GM18499 (cell line): ENCODE measurements around the gene HNRNPLL.
A peak's percentile ranks its signal among the peaks of the same experiment; 100 is the strongest.

Source experiments
- ATAC-seq: cut with Tn5 transposase; IDR thresholded peaks from one replicate; pipeline ENCODE4 v1.9.1; 2021; ENCODE audit warnings: moderate number of reproducible peaks; ENCODE audit not compliant: insufficient read depth, unreplicated experiment

The HNRNPLL gene

DNA sequence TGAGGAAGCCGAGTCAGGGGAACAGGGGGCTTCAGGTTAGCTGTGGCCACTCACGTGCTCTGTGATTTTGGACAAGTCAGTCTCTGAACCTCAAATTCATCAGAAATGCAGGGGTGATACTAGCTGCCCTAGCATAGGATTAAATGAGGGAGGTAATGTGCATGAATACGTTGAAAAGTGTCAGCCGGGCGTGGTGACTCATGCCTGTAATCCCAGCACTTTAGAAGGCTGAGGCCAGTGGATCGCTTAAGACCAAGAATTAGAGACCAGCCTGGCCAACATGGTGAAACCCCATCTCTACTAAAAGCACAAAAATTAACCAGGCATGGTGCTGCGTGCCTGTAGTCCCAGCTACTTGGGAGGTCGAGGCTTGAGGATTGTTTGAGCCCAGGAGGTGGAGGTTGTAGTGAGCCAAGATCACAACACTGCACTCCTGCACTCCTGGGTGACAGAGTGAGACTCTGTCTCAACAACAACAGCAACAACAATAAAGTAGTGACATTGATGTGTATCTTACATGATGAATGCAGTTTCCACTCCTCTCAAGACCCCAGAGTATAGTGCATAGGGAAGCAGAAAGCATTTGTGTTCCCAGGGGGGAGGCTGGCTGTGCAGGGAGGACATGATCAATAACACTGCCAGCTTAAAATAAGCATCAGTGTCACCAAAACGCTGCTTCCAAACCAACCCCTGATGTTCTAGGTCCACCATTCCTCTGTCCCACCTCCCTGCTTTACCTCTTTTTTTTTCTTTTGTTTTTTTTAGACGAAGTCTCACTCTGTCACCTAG, 68.8 kb downstream of the HNRNPLL start:
- no peak for ATAC-seq

DNA sequence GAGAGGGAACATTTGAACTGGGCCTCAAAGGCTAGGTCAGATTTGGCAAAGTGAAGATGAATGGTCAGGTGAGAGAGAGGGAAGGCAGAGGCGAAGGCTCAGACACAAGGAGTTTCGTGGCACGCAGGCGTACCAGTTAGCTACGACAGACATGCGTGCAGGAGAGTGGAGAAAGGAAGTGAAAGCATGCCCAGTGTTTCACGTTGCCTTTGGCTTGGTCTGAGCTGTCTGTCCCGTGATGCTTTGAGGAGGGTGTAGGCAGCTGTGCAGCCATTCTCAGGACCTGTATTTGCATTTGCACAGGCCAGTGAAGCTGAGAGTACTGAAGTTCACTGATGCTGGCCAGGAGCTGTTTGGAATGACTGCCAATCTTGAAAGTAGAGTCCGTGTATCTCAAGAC, 69.5 kb downstream of the HNRNPLL start:
- ATAC-seq: peak; percentile 95

DNA sequence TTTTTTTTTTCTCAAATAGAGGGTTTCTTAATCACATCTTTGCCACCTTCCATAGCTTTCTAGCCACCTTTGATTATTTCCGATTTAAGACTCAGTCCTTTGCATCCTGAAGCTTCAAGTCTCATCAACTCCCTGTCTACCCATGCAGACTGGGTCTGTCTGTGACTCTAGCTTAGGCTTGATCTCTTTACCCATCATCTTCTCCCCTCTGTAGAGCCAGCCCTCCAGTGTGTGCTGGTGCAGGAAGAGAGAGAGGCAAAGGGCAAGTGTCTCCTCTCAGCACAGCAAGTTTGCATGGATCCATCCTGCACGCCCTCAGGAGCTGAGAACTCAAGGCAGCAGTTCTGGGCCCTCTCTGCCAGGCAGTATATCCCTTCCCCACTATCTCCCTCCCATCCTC, 70.4 kb downstream of the HNRNPLL start:
- ATAC-seq: no peak

DNA sequence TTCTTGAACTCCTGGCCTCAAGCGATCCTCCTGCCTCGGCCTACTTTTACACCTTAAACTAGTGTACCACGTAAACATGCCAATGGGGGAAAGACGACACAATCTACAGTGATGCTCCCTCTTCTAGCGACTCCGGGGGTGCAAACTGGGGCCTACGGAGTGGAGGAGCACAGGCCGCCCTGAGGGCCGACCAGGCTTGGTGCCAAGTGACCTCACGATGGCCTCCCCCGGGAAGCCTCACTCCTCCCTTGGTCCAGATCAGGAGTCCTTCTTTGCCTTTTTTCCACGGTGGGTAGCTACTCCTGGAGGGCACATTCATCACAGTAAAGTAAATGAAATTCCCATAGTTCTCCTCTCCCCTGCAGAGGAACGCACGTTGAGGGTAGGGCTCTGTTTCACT, 73.5 kb downstream of the HNRNPLL start:
- no peak for ATAC-seq

DNA sequence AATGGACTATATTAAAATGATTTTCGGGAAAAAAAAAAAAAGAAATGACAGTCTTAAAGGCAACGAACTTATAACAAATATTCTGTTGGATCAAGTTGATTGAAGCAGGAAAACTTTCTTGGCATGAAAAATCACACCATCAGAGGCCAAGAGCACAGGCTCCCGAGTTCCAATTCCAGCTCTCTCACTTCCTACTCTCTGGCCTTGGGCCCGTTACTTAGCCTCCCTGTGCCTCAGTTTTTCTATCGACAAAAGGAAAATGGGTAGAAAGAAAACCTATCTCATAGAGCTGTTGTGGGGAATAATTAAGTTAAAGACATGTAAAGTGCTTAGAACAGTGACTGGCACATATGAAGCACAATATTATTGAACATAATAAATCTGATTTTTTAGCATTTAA, 74.2 kb downstream of the HNRNPLL start:
- no peak for ATAC-seq

DNA sequence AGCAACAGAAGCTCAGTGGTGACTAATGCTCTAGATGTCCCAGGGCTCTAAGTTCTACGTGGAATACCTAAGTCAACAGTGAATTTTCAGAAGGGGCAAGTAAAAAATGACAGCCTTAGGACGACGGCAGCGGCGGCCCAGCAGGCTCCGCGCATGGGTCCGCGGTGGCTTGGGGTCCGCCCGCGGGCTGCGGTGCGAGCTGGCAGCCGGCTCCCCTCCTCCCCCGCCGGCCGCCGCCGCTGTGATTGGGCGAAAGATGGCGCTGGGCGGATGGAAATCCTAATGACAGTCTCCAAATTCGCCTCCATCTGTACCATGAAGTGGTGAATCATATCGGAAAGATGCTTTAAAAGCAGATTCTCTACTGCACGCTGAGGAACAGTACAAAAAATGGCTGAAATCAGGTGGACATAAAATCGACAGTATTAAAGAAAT, 74.7 kb downstream of the HNRNPLL start:
- no peak for ATAC-seq

DNA sequence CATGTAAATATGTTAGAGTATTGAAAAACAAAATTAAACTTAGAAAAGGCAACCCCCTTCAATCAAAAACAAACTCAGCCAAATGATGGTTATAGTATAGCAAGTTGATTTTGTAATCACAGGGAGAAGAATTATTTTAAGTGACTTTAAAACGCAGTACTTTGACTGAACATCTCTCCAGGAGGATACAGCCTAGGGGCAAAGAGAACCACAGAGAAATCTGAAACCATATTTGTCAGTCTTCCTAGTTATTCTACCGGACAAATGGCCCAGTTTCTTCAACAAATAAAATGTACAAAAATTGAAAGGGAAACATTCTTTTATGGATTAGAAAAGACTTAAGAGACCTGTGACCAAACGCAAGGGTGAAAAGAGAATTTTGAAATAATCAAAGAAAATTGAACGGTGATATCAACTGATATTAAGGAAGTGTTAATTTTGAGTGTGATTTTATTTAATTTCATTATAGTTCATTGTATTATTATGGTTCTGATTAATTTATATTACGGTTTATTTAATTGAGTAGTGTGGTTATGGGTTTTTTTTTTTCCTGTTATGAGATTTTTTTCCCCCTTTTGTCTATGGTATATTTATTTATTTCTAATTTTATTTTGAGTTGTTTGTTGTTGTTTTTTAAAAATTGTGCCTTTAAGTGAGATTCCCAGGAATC, 75.3 kb downstream of the HNRNPLL start:
- no peak for ATAC-seq

DNA sequence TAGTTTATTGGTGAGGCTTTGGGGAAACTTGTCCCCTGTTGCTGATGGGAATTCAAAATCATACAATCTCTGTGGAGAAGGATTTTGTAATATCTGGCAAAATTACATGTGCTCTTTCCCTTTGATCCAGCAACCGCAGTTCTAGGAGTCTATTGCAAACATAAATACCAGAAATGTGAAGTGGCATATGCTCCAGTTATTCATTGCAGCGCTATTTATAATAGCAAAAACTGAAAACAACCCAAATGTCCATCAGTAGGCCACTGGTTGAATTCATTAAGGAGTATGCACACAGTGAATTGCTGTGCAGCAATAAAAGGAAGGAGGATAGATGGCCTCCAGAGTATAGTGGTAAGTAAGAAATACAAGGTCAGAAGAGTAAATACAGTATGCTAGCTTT, 76.5 kb downstream of the HNRNPLL start:
- no peak for ATAC-seq

DNA sequence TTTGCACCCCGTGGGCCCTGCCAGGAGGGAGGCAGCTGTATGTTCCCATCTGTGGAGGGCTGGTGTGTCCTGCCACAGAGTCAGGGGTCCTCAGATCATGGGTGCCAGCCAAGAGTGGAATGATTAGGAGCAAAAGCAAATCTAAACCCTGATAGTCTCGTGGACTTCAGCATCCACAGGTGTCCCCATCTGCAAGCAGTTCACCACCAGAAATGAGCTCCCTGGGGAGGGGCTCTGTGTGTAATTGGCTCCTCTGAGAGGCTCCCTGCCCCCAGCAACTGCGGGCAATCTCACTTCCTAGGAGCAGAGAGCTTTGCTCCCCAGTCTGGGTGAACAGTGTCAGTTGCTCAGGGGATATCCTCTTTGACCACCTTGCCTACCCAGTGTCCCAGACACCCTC, 78.1 kb downstream of the HNRNPLL start:
- no peak for ATAC-seq

DNA sequence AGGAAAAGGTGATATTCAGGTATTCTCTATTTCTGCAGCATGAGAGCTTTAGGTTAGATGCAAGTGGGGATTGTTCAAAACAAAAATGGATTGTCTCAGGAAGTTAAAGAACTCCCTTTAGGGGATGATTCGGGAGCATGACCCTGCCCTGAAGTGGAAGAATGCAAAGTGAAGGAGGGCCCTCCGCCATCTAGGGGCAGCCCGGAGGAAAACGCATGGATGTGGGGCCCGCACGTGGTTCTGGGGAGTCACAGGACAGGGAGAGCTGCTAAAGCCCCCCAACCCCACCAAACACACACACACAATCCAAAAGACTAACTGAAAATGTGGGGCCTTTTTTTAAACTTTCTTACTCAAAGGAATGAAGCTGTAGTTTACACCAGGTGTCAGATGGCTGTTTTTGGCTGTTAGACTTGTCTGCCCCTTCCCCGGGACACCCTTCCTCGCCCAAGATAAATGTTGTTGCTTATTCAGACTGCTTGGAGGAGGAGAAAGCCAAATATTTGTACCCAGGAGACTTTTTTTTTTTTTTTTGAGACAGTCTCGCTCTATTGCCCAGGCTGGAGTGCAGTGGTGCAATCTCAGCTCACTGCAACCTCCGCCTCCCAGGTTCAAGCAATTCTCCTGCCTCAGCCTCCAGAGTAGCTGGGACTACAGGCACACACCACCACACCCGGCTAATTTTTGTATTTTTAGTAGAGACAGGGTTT, 78.8 kb downstream of the HNRNPLL start:
- ATAC-seq: no peak

DNA sequence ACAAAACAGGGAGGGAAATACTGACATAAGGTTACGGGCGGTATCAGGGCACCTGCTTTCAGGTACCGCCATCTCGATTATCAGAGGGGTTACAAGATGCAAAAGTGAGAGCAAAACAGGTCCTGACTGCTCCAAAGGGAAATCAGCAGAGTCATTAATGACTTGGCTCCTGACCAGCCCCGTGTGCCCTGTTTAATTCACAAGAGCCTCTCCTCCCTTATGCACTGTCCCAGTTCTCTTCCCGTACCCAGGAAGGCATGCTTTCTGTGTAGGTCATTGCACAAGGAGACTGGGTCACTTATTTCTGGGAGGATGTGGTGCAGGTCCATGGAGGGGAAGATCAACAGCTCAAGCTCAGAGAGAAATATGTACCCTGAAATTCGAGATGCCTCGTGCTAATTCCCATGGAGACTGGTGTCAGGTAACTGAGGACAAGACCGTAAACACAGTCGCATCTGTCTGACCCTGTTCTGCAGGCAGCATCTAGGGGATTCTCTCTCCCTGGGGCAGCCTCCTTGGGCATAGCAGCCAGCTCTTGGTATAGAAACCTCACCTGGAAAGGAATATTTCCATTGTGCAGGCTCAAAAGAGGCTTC, 79.9 kb downstream of the HNRNPLL start:
- no peak for ATAC-seq

DNA sequence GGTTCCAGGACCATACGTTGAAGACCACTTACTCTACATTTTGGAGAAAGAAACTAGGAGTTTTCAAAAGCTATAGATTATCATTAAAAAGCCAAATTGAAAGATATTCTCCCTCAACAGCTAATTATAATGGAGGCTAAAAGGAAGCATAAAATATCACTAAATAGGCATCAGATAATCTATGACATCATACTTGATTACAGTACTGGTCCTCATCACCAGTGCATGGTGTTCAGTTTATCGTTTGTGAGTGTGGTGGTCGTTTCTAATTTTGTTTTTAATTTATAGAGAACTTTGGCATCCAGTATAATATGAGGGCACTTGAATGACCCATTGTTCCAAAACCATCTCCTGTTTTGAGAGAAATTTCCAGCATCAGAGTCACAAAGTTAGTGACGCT, 80.9 kb downstream of the HNRNPLL start:
- no peak for ATAC-seq

DNA sequence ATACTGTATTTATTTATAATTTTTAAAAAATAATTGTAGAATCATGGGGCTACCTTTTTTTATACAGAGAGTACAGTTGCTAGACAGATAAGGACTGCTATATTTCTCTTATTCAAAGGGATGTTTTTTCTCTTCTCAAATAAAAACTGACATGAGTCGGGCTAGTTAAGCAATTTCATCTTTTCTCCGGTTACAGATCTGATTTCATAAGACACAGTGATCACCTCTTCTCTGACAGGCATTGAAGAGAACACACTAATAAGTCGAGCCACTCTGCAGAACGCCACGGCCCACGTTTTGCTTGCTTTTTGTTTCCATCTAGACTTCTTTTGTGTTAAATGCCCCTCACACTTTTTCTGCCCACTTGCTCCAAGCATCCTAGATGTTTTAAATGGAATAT, 85.4 kb downstream of the HNRNPLL start:
- no peak for ATAC-seq

DNA sequence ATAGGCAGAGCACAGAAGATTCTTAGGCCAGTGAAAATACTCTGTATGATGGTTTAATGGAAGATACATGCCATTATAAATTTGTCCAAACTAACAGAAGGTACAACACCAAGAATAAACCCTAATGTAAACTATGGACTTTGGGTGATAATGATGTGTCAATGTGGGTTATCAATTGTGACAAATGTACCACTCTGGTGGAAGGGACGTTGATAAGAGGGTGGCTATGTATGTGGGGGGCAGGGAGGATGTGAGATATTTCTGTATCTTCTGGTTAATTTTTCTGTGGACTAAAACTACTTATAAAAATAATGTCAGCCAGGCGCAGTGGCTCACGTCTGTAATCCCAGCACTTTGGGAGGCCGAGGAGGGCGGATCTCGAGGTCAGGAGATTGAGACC, 86.2 kb downstream of the HNRNPLL start:
- no peak for ATAC-seq

DNA sequence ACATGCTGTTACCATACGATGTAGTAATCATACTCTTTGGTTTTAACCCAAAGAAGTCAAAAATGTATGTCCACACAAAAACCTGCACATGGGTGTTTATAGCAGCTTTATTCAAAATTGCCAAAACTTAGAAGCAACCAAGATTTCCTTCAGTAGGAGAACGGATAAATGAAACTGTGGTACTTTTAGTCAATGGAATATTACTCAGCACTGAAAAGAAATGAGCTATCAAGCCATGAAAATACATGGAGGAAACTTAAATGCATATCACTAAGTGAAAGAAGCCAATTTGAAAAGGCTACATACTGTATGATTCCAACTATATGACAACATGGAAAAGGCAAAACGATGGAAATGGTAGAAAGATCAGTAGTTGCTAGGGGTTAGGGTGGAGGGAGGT, 86.6 kb downstream of the HNRNPLL start:
- no peak for ATAC-seq

DNA sequence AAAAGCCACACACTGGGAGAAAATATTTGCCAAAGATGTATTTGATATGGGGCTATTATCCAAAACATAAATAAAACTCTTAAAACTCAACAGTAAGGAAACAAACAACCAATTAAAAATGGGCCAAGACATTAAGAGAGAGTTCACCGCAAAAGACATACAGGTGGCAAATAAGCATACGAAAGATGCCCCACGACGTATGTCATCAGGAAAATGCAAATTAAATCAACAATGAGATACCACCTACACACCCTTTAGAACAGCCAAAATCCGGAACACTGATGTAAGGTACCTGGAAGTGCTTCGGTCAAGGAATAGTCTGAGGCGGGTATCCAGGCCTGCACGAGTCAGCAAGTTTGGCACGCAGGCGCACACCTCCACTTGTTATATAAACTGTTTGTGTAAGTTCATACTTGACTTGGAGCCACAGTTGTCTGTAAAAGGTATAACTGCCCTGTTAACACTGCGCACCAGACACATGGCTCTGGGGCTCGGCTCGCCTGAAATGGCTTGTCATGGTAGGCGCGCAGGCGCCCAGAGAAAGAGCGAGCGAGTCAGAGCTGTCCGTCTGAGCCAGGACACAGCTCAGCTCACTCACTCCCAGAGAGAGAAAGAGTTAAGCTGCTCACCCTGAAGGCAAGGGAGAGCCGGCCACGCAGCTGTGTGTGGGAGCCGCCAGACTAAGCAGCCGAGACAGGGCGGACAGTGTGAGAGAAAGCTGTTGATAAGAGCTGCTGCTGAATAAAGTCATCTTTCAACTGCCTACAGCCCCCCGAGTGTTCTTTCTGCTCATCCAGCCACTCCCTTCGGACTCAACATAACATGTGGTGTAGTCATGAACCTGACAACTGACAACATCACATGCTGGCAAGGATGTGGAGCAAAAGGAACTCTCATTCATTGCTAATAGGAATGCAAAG, 87.3 kb downstream of the HNRNPLL start:
- no peak for ATAC-seq

DNA sequence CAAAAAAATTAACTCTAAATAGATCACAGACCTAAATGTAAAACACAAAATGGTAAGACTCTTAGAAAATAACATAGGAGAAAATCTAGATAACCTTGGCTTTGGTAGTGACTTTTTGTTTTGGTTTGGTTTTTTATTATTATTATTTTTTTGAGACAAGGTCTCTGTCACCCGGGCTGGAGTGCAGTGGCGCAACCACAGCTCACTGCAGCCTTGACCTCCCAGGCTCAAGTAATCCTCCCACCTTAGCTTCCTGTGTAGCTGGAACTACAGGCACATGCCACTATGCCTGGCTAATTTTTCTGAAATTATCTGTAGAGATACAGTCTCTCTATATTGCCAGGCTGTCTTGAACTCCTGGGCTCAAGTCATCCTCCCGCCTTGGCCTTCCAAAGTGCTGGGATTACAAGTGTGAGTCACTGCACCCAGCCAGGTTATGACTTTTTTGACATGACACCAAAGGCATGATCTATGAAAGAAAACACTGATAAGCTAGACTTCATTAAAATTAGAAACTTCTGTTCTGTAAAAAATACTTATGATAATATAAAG, 88.0 kb downstream of the HNRNPLL start:
- ATAC-seq: no peak

DNA sequence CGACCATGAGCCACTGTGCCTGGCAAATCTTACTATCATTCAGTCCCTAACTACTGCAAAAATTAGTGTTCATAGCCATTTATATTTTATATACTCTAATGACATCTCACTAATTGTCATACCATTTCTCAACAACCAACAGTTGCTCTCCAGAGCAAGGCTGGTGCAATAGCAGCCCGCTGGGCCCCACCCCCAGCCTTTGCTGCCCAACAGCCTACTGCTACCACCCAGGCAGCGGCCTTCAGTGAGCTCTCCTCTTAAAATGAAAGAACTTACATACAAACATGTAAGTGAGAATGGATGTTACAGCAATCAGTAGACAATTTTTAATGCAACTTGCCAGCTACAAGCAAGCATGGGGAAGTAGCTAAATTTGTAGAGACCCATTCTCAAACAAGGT, 90.5 kb downstream of the HNRNPLL start:
- no peak for ATAC-seq
